NCI-H748 treated with DMSO at 0.1 percent for 48 hours (cell line): ENCODE measurements around the gene MAGI1.
"Not testable (repeated sequence)": the region's sequence is repeated elsewhere in the genome, so short reads cannot be mapped to it uniquely, and the experiment has no call there.

Experiments
- DNase-seq: peaks from one replicate; lab custom pipeline; 2025; lab: John Stamatoyannopoulos, UW

Gene MAGI1

DNA sequence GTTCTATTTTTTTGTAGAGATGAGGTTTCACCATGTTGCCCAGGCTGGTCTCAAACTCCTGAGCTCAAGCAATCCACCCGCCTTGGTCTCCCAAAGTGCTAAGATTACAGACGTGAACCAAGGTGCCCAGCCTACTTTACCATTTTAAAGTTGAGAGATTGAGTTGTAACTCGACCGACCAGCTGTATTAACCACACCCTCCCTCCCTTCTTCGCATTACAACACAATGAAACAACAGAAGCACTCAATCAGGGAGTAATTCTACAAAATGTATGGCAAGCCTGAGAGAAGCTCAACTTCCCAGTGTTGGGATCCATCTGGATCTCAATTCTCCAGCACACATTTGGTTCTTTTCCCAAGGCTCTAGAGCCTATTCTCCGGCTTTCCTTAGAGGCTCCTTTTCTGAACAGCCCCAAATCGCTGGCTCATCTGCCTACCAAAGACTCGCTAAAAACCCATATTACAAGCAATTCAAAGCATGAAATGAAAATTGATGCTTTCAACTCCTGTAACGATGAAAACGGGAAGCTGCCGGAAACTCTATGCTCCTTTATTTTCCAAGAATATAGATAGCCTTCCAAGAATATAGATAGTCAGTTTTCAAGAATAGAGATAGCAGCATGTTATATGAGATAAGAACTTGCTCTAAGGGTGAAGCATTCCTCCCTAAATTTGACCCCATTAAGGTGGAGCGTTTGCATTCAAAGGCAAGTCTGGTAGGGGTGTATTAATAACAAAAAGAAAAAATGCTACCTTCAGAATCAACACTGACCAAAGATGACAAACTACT, 450.9 kb downstream of the MAGI1 start:
- no peak for DNase-seq

DNA sequence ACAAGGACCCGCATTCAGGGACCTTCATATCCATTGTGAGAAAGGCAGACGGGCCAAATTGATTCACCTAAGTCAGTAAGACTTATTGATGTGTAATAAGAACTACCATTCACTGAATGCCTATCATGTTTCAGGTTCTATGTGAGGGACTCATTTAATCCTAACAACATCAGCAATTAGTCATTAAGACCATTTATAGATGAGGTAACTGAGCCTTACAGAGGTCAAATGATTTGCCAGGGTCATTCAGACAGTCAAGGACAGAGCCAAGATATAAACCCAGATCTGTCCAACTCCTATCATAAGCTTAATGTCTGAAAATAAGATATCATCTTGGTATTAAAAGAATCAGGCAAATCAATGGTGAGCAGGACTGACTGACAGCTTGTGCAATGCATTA, 453.8 kb downstream of the MAGI1 start:
- DNase-seq, result no peak

DNA sequence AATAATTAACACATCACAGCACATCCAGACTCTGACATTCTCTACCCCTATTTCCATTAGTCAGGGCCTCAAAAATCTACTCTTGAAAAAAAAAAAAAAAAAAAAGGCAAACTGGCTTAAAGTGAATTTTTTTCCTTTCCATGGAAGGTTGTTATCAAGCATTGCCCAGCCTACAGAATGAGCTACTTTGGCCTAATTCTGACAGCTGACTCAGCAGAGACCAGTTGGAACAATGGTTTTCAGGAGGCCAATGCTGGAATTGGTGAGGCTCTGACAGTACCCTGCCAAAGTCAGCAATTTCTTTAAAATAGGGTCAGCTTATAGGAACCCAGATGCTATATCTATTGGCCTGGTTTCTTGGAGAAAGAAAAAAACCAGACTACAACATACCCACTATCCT, 454.7 kb downstream of the MAGI1 start:
- DNase-seq, result no peak

DNA sequence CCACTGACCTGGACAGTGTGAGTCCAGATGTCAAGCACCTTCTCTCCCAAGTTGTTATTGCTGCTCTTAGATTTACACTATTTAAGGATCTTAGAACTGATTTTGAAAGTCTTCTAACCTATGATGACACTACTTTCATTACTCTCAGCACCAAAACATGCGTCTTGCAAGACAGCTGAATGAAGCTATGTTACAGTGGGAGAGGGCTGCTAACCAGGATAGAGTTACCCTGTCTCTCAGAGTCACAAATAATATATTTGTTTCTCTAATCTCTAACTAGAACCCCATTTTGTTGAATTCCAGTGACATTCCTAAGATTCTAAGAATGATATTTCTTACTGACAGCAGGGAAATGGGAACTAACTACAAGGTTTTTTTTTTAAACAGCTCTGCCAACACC, 455.5 kb downstream of the MAGI1 start:
- DNase-seq, result no peak

DNA sequence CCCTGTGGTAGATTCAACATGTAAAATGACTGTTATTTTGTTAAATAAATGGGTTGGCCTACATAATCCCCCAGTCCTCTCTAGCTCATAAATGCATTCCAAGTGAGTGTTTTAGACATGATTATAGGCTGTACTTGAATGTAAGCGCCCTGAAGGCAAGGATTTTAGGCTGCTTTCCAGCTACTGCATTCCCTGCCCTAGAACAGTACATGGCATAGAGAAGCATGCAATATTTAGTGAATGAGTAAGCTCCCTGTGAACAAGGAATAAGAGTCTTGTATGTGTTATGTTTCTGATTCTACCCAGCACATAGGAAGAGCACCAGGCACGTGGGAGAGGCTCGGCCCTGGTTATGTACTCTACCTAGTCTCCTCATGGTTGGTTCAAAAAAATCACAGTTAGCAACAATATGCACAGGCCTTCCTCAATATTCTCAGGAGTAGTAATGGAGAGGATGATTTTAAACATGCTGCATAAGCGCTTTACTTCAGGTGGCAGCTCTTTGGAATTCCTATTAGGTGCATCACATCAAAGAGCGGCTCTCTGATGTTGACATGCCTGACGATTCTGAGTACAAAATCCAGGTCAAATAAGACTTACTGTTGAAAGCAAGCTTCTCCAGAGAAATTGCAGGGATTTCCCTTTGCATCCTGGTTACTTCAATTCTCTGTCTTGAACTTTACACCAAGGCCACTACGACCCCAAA, 456.6 kb downstream of the MAGI1 start:
- DNase-seq, result no peak

DNA sequence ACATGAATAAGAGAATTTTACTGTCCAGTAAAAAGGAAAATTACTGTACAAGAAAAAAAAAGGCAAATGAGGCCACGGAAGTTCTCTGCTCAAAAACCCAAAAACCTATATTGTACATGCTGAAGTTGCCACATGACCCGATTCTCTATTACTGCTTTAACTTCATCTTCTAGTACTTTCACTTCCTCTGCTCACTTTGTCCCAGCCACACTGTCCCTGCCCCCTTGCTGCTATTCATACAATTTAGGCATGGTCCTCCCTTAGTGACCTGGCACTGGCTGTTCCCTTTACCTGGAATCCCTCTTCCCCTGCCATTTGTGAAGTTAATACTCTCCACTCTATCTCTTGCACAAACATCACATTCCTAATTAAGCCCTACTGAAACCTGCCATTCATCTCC, 457.4 kb downstream of the MAGI1 start:
- DNase-seq, result no peak

DNA sequence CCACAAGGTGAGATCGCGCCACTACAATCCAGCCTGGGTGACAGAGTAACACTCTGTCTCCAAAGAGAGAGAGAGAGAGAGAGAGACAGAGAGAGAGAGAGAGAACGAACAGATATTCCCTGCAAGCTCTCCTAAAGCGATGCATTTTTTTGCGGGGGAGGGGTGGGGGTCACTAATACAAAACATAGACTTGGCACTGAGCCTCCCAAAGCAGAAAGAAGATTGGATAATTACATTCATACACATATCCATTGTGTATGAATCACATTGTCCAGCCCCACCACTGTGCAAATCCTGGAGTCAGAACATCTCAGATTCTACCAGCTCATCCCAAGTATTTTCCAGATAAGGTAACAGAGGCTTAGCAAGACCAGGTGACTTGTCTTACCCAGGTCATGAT, 459.9 kb downstream of the MAGI1 start:
- no peak for DNase-seq

DNA sequence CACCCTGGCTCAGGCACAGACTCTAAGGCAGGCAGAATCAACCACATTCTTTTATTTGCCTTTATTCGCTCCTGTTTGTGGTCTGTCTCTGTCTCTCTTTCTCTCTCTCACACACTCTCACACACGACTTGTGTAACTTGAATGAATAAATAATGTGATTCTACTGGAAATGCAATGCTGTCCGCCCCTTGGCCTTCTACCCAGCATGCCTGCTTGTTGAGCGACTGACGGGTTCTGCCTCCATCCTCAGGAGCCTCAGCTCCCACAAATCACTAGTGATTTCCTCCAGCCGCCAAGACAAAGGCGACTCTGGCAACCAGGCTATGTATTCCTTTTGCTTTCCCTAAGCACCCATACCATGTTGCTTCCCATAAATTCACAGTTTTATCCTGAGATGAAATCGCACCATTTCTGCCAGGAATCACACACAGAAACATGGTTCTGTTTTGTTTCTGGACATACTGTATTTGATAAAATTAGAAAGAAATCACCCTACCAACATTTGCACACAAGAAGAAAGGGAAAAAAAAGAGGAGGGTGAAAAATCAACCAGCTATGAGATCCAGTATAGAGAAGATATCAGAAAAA, 460.8 kb downstream of the MAGI1 start:
- DNase-seq, result no peak

DNA sequence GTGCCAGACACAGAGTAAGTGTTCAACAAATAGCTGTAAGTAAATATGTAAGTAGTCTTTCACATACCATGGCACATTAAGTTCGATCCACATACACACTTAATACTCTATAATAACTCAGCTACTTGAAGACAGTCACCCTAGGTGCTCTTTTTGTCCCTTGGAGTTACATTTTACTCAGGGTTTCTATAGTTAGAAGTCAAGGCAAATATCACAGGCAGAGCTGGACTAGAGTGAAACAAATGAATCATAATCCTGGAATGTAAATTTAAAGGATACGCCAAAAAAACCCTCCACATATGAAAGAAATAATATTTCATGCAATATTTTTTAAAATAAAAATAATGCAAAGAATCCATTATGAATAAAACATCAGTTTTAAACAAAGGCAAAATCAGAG, 461.8 kb downstream of the MAGI1 start:
- DNase-seq, result no peak

DNA sequence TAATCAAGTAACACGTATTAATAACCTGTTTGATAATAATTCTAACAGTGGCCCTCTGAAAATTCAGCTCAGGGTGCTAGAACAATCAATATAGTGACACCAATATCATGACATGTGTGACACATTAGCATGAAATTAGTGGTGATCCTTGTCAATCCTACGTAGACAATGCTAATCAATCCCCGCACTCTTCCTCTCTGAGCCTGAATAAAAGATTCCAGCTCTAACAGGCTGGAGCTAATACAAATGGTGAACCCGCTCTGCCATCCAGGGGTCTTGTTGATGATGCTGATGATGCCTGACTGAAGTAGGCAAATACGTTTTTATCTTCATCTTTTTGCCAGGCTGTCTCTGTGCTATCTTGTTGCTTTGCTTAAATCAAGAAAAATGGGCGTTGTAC, 462.5 kb downstream of the MAGI1 start:
- no peak for DNase-seq

DNA sequence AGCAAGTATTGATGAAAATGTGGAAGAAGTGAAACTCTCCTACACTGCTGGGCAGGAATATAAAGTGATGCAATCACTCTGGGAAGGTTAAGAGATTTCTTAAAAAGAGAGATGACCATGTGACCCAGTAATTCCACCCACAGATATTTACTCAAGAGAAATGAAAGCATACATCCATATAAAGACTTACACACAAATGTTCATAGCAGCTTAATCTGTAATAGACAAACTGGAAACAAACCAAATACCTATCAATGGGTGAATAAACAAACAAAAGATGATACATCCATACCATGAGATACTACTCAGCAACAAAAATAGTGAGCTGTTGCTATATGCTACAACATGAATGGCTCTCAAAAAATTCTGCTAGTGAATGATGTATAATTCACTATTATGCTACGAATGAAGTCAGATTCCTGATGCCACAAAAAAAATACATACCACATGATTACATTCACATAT, 463.3 kb downstream of the MAGI1 start:
- DNase-seq, result no peak

DNA sequence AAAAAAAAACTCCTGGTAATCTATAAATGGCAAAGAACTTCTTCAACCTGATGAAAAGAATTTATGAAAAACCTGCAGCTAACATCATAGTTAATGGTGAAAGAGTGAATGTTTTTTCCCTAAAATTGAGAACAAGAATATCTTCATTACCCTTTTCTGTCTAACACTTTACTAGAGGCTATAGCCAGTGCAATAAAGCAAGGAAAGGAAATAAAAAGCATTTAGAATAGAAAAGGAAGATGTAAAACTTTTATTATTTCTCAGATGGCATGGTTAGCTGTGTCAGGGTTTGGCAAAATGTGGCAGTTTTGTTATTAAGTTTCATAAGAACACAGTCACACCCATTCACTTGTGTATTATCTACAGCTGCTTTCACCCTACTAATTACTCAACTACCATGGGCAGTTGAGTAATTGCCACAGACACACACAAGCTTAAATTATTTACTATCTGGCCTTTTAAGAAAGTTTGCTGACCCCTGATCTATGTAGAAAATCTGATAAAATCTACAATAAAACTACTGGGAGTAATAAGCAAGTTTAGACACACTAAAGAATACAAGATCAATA, 465.1 kb downstream of the MAGI1 start:
- no peak for DNase-seq

DNA sequence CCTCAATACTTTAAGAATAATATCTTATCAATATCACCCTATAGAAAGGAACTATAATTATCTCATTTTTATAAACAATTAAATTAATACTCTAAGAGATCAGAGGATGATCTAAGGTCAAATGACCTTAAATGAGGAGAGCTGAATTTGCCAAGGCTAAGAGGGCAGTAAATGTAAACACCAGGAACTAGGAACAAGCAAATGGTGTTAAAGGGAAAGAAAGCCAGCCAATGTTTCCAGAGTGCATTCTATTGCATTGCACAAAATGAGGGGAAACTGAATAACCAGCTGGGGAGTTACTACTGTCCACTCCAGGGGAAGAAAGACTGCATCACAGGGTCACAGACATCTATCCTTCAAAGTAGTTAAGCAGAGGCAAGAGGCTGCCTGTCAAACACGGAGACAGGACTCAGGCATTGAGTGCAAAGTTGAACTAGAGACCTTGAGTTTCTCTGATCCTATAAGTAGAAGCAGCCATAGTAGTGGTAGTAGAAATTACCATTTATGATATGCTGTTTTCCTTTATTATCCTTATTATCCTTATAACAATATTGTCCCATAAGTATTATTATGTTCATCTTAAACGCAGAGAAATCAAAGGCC, 466.4 kb downstream of the MAGI1 start:
- DNase-seq, result no peak

DNA sequence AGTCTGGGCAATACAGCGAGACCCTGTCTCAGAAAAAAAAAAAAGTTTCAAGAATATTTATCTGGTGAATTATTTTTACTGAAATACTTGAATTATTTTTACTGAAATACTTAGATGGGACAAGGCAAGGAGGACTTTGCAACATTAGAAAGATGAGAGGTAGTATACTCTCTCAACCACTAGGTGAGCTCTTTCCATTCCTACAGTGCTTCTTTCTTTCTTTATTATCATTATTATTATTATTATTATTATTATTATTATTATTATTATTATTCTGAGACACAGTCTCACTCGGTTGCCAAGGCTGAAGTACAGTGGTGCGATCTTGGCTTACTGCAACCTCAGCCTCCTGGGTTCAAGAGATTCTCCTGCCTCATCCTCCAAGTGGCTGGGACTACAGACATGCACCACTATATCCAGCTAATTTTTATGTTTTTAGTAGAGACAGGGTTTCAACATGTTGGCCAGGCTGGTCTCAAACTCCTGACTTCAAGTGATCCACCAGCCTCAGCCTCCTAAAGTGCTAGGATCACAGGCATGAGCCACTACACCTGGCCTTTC, 468.8 kb downstream of the MAGI1 start:
- DNase-seq, result no peak

DNA sequence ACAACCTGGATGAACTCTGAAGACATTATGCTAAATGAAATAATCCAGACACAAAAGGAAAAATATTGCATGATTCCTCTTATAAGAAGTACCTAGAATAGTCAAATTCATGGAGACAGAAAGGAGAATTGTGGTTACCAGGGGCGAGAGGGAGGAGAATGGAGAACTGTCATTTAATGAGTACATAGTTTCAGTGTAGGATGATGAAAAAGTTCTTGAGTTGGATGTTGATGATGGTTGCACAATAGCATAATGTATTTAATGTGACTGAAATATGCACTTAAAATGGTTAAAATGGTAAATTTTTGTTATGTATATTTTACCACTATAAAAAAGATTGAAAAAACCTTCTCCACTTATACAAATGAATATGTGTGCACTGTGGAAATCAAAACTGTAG, 469.6 kb downstream of the MAGI1 start:
- no peak for DNase-seq

DNA sequence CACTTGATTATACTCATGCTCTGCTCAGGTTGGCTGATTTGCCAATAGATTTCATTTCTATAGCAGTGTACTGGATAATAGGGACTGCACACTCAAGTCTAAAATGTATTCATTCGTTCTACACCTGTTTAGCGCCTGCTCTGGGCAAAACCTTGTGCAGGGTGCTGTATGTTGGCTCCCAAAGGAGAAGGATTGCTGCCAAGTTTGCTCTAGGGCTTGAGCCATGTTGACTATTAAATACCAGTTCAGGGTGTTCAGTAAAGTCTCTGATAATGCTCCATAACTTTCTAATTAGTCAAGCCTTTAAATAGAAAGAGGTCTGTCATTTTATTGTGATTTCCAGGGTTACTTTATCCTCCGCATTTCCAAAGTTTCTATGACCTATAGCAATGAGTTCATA, 470.2 kb downstream of the MAGI1 start:
- DNase-seq, result no peak

DNA sequence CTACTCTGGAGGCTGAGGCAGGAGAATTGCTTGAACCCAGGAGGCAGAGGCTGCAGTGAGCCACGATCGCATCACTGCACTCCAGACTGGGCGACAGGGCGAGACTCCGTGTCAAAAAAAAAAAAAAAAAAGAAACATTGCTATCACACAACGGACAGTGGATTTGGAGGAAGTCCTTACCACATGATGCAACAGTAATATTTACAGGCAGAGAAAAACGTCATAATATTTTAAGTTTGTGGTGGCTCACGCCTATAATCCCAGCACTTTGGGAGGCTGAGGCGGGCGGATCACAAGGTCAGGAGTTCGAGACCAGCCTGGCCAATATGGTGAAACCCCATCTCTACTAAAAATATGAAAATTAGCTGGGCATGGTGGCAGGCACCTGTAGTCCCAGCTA, 473.0 kb downstream of the MAGI1 start:
- not testable (repeated sequence) for DNase-seq

DNA sequence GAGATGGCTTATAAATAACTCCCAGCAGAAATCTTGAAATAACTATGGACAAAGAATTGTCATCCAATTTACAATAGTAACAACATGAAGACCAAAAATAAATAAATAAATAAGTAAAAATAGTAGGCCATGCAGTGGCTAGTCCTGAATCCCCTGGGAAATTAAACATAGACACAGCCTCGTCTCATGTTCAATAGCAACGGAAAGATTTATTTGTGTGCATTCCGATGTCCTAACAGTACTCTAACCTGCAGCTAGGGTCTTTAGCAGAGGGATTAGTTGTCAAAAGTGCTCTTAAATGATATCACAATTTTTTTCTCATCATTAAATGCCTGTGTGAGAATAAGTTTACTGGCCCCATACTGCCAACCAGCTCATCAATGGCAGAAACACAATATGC, 474.2 kb downstream of the MAGI1 start:
- no peak for DNase-seq

DNA sequence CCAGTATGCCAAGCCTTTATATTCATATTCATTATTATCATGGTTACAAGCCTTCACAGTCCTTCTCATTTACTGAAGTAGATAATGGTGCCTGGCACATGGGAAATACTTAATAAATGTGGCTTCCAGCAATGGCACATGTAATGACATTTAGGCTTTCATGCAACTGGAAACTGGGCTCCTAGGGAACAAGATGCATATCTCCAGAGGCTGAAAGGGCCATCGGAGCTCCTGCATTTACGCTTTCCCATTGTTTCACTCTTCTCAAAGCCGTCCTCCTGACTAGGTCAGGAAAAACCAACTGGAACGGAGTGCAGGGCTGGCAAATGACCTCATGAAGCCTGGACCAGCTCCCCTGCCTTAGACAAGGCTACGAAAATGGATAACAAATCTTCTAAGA, 474.9 kb downstream of the MAGI1 start:
- DNase-seq, result no peak

DNA sequence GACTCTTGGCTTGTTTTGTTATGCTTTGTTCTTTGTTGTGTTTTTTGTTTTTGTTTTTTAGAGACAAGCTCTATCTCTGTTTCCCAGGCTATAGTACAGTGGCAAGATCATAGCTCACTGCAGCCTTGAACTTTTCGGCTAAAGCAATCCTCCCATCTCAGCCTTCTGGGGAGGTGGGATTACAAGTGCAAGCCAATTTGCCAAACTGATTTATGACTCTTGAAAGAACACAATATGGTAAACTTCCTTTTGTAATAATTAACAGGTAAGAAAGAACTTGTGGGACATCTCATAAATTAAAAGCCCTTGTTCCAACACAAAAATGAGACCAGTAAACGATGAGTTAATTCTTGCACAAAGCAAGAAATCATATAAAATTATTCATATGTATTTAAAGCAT, 476.3 kb downstream of the MAGI1 start:
- no peak for DNase-seq

DNA sequence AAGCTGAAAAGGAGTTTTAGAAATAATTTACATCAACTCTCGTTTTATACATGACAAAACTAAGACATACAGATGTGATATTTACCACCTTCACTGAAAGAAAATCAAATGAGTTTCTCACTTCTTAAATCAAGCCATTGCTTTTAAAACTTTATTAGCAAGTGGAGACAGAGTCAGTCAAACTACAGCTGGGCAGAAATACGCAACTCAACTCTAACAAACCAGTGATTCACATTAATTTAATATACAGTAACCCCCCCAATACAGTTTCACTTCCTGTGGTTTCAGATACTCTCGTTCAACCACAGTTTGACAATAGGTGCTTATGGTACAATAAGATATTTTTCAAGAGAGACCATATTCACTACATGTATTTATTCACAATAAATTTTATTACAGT, 477.1 kb downstream of the MAGI1 start:
- DNase-seq, result no peak

DNA sequence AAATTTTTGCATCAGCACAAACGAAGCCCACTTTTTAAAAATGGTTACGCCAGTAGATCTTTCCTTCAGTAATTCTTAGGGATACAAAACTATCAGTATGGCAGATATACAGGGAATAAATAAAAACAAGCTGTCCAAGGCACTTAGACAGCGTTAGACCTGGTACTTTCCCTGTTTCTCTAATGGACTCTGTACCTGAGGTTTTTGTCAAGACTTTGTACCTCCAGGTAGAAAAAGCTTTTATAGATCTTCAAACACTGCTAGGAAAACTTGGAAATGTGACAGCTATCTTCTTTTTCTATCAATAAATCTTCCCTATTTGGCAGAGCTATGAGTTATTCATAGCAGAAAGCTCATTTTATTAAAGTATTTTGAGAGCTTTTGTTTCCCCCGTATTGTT, 477.8 kb downstream of the MAGI1 start:
- no peak for DNase-seq
